Adrenal gland (tissue), 12 donors: Measurements from ENCODE around the gene NPEPL1. TPM values are rescaled to one million over a fixed set of nuclear protein-coding genes. Genes with fewer than 3 reads are reported as not detected.
A peak's percentile ranks its signal among the peaks of the same experiment; 100 is the strongest.

Experiments
- DNase-seq, 7 donors: peaks; one replicate each; pipeline ENCODE4 v3.0.0-alpha.2; 2019 to 2020
- H3K27ac ChIP-seq, 5 donors: fragments of 200-600 bp; sonication (generic) in 4 of 5; 1 replicate in 3 of 5; 2 replicates in 2 of 5; pipeline versions ENCODE4 v1.5.1 to v1.8.0; 2016 to 2020; ENCODE audit warnings: mild to moderate bottlenecking in 1 of 5
- H3K27me3 ChIP-seq: fragments of 200-600 bp; 2 replicates; pipeline ENCODE4 v1.8.0; 2021
- H3K36me3 ChIP-seq, 2 donors: fragments of 200-600 bp; replicated peaks in 1 of 2; 1 replicate in 1 of 2; 2 replicates in 1 of 2; pipeline versions ENCODE4 v1.5.1 to v1.8.0; 2018 to 2022
- H3K4me1 ChIP-seq, 2 donors: fragments of 200-600 bp; replicated peaks in 1 of 2; 1 replicate in 1 of 2; 2 replicates in 1 of 2; pipeline versions ENCODE4 v1.5.1 to v1.8.0; 2018 to 2021
- H3K4me3 ChIP-seq, 4 donors: fragments of 200-600 bp; sonication (generic) in 3 of 4; one replicate each; pipeline ENCODE4 v1.5.1; 2016 to 2018
- H3K9me3 ChIP-seq, 3 donors: fragments of 200-600 bp; sonication (generic) in 1 of 3; replicated peaks in 1 of 3; 1 replicate in 2 of 3; 2 replicates in 1 of 3; pipeline versions ENCODE4 v1.5.1 to v1.8.0; 2016 to 2021
- CTCF ChIP-seq, 6 experiments: fragments of 450-650 bp in 4 of 6; fragments of 200-600 bp in 2 of 6; sonication (generic) in 1 of 6; IDR thresholded peaks; 1 replicate in 5 of 6; 2 replicates in 1 of 6; pipeline versions ENCODE4 v1.5.1 to v1.8.0; 2016 to 2021; ENCODE audit warnings: antibody characterized with exemption in 6 of 6, mild to moderate bottlenecking in 2 of 6, moderate library complexity in 1 of 6
- POLR2A ChIP-seq, 2 donors: fragments of 450-650 bp; IDR thresholded peaks; one replicate each; pipeline ENCODE4 v1.6.1; 2017; ENCODE audit warnings: antibody characterized with exemption in 2 of 2, mild to moderate bottlenecking in 2 of 2, moderate library complexity in 1 of 2
- WGBS, 4 donors: extraction: QIAGEN DNeasy Blood & Tissue Kit in 2 of 4; methylation state at CpG; one replicate each; pipeline versions ENCODE4 v1.1.5 to v1.1.7; 2013 to 2017; 5-methylcytosine and 5-hydroxymethylcytosine counted together
- intact Hi-C, 2 donors: fragments of 100-400 bp; cut with DNase I; formaldehyde crosslinking; loops; one replicate each; pipeline versions ENCODE4 v1.14.1 to v1.15.0; 2022 to 2023
- polyA plus RNA-seq, 3 donors: library from polyadenylated mRNA; stranded (reverse); fragments of 200-250 nt in 2 of 3; fragments of 350-450 nt in 1 of 3; fragmentation: Illumina TruSeq in 1 of 3; extraction: RNeasy Lipid Tissue Mini Kit (QIAGEN cat#74804) in 1 of 3; gene quantifications; one replicate each; pipeline ENCODE4 v1.2.3, GENCODE V29; 2013 to 2014
- total RNA-seq, 9 donors: library from RNA; depleted of rRNA in 4 of 9; stranded (reverse); fragments of >200 nt in 4 of 9; fragments of 120-200 nt in 1 of 9; fragmentation: NEBNext Ultra II Directional in 1 of 9; extraction: Animal tissue kit (Norgen Biotek cat#: 25700) in 1 of 9; gene quantifications; one replicate each; pipeline versions ENCODE4 v1.1.0 to v1.2.4, GENCODE V29; 2013 to 2023
- donor health status: healthy with polysubstance abuse.
- donor health status: Bipolar disorder and iron deficiency.
- donor health status: DM: yes; HTN: yes; CAD: no.
- donor health status: DM: no; HTN: no; CAD: no.
- donor health status: DM: no; HTN: no; CAD: no.
- donor health status: DM: yes; HTN: yes; CAD: no.

NPEPL1 gene
- total and polyA plus RNA-seq, 12 donors = 9.3 to 158 (median 35.2) TPM

- intact Hi-C loops = no loop called here
- Histone ChIP-seq H3K4me3 (peak within 1 kb of the TSS; percentile 38 to 98 (median 82)), H3K36me3 (no peaks in the 10 kb centered on the region), H3K4me1 (peaks cover 15 to 48% of the 10 kb centered on the region in 2 donors), H3K27ac (peak within 1 kb of the TSS; percentile 76 to 97 (median 92)), H3K27me3 (no peaks in the 10 kb centered on the region), H3K9me3 (no peaks in the 10 kb centered on the region)
- TF ChIP-seq POLR2A (IDR thresholded peaks at IDR 0.05) (peak; percentile 69 to 81), CTCF (IDR thresholded peaks at IDR 0.05) (peak; percentile 48 to 71 (median 66))
- 0 to 1% (median 0%) methylated on average over 24 to 49 of the region's 49 CpGs for WGBS, 4 donors
- peak; percentile 90 to 94 (median 93) for DNase-seq
Measured at GRCh38 chr20:58650776-58651558, 41.6 kb upstream of the NPEPL1 start, which contains the start of gene STX16. TSS of gene STX16 (plus strand) at chr20:58651283. CDS start at chr20:58652007, 724 bp downstream.

GRCh38 chr20:58651559-58651945, 41.0 kb upstream of the NPEPL1 start:
- no peak for DNase-seq
- peak overlapping the region; percentile 76 to 97 (median 92) for H3K27ac ChIP-seq
- no peaks in the 10 kb centered on the region for H3K36me3 ChIP-seq
- 0 to 2% (median 1%) methylated on average over 15 to 18 of the region's 18 CpGs for WGBS, 4 donors
- no peak for TF ChIP-seq CTCF (IDR thresholded peaks at IDR 0.05)
- no peak for TF ChIP-seq POLR2A (IDR thresholded peaks at IDR 0.05)
- H3K27me3 ChIP-seq = no peaks in the 10 kb centered on the region
- H3K9me3 ChIP-seq = no peaks in the 10 kb centered on the region
- intact Hi-C loops = no loop called here
- H3K4me1 ChIP-seq = peaks cover 15 to 50% of the 10 kb centered on the region in 2 donors
- H3K4me3 ChIP-seq = peak overlapping the region; percentile 38 to 98 (median 82)

GRCh38 chr20:58651946-58652605, 40.5 kb upstream of the NPEPL1 start:
- H3K4me1 ChIP-seq = peaks cover 15 to 50% of the 10 kb centered on the region in 2 donors
- no peaks in the 10 kb centered on the region for H3K27me3 ChIP-seq
- H3K27ac ChIP-seq = peak overlapping the region; percentile 76 to 97 (median 92)
- no peaks in the 10 kb centered on the region for H3K9me3 ChIP-seq
- H3K4me3 ChIP-seq = peak overlapping the region; percentile 38 to 98 (median 82)
- intact Hi-C loops = no loop called here
- peak; percentile 21 to 72 for TF ChIP-seq POLR2A (IDR thresholded peaks at IDR 0.05)
- TF ChIP-seq CTCF (IDR thresholded peaks at IDR 0.05) = no peak
- DNase-seq = peak; percentile 33 to 84 (median 58)
- no peaks in the 10 kb centered on the region for H3K36me3 ChIP-seq
- WGBS, 4 donors = 0 to 1% (median 0%) methylated on average over 29 to 30 of the region's 30 CpGs

GRCh38 chr20:58652606-58653294, 39.9 kb upstream of the NPEPL1 start:
- H3K4me3 ChIP-seq = peak overlapping the region in 3 of 4 donors; percentile 30 to 92 (median 71)
- H3K27ac ChIP-seq = peak overlapping the region; percentile 76 to 97 (median 92)
- H3K36me3 ChIP-seq = no peaks in the 10 kb centered on the region
- TF ChIP-seq CTCF (IDR thresholded peaks at IDR 0.05) = no peak
- no peak for TF ChIP-seq POLR2A (IDR thresholded peaks at IDR 0.05)
- peak in 2 of 7 donors; percentile 12 to 47 for DNase-seq
- H3K9me3 ChIP-seq = no peaks in the 10 kb centered on the region
- no peaks in the 10 kb centered on the region for H3K27me3 ChIP-seq
- H3K4me1 ChIP-seq = peaks cover 15 to 52% of the 10 kb centered on the region in 2 donors
- intact Hi-C loops = no loop called here
- WGBS, 4 donors = 7 to 10% (median 7%) methylated on average over 12 of the region's 12 CpGs
